ENCODE results near the gene EIF2D.

The EIF2D gene

GRCh38 chr1:206609229-206609991, 2.9 kb downstream of the EIF2D start:
- no peak for TF ChIP-seq CTCF (IDR thresholded peaks at IDR 0.05; ENCODE audit: insufficient read depth, low read depth, low read length, missing control alignments)
- DNase-seq (ENCODE audit: low read depth): peak; percentile 84
- H3K4me3 ChIP-seq (ENCODE audit: low read depth, low read length): peak overlapping the region; percentile 31

GRCh38 chr1:206608108-206608698, 4.1 kb downstream of the EIF2D start:
- peak; percentile 84 for TF ChIP-seq CTCF (IDR thresholded peaks at IDR 0.05; ENCODE audit: insufficient read depth, low read depth, low read length, missing control alignments)
- peak overlapping the region; percentile 31 for H3K4me3 ChIP-seq (ENCODE audit: low read depth, low read length)
- DNase-seq (ENCODE audit: low read depth): peak; percentile 77

GRCh38 chr1:206606867-206607266, 5.4 kb downstream of the EIF2D start:
- TF ChIP-seq CTCF (IDR thresholded peaks at IDR 0.05; ENCODE audit: insufficient read depth, low read depth, low read length, missing control alignments): peak; percentile 48
- no peak overlapping the region for H3K4me3 ChIP-seq (ENCODE audit: low read depth, low read length)
- DNase-seq (ENCODE audit: low read depth): peak; percentile 65

GRCh38 chr1:206604861-206605260, 7.4 kb downstream of the EIF2D start:
- DNase-seq (ENCODE audit: low read depth): no peak
- TF ChIP-seq CTCF (IDR thresholded peaks at IDR 0.05; ENCODE audit: insufficient read depth, low read depth, low read length, missing control alignments): no peak
- H3K4me3 ChIP-seq (ENCODE audit: low read depth, low read length): no peak overlapping the region

- no peak overlapping the region for H3K4me3 ChIP-seq (ENCODE audit: low read depth, low read length)
- no peak for DNase-seq (ENCODE audit: low read depth)
- TF ChIP-seq CTCF (IDR thresholded peaks at IDR 0.05; ENCODE audit: insufficient read depth, low read depth, low read length, missing control alignments): no peak
Measured at GRCh38 chr1:206600527-206600926, 11.7 kb downstream of the EIF2D start.

GRCh38 chr1:206596319-206596666, 16.0 kb downstream of the EIF2D start:
- no peak overlapping the region for H3K4me3 ChIP-seq (ENCODE audit: low read depth, low read length)
- no peak for TF ChIP-seq CTCF (IDR thresholded peaks at IDR 0.05; ENCODE audit: insufficient read depth, low read depth, low read length, missing control alignments)

More at GRCh38 chr1:206596319-206596666, 16.0 kb downstream of the EIF2D start:
- no peak for DNase-seq (ENCODE audit: low read depth)

Data from GM12865 (cell line).